Measurements from ENCODE around the gene ZNF521.

ZNF521 gene

DNA sequence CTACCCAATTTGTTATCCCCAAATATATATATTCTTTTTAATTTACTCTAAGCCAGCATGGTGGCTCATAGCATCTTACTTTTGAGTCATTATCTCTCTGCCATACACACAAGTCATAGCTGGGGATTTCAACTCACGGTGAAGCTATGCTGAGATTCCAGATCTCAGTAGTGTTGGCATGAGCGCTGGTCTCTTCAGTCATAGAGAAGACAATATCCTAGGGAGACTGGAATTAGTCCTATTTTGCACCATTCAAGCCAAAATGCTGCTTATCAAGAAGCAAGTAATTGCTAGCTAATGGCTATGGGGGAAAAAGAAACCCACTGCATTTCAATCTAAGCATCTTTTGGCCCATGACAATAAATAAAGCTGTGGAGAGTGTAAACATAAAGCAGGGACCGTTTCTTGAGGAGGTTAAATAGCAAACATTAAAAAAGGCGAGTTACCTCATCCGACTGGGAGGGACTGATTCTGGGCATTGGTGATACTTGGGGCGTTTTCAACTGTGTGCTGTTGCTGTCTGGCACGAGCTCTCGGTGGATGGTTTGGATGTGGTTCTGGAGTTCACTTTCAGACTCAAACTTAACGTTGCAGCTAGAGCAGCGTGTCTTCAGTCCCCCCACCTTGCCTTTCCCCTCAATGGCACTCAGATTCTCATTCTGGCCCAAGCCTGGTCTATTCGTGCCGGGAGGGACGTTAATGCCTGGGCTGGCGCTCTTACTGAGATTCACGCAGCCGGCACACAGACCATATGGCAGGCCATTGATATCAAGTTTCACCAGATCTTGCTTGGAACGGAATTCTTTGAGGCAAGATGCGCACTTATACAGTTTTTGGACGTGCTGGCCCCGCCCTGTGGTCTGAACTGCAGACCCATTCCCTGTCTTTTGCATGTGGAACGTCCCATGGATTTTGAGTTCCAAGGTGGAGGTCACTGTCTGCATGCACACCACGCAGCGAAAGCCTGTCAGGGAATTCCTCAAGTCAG, 127.8 kb downstream of the ZNF521 start:
- Mint-ChIP-seq H3K36me3 (ENCODE audit: low read depth) (no peaks in the 10 kb centered on the region), H3K4me3 (no peak overlapping the region), H3K27me3 (ENCODE audit: low read depth) (no peaks in the 10 kb centered on the region), H3K27ac (no peak overlapping the region), H3K4me1 (ENCODE audit: low read depth) (no peaks in the 10 kb centered on the region), H3K9me3 (no peaks in the 10 kb centered on the region)

DNA sequence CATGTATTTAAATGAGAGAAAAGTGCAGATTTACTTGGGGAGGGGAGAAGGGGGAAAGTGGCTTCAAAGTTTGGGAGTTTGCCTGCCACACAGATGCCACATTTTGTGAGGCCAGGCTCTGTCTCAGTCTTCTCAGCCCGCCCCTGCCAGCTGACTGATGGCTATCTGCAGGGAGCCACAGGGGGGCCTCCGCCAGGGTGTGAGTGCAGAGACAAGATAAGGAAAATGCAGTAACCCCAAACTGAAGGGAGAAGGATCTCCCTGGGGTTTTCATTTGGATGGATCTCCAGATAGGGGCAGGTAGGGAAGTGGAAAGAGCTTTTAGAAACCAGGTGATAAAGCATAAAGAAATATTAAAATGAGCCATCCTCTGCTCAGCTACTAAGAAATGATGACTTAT, 128.8 kb downstream of the ZNF521 start:
- Mint-ChIP-seq H3K9me3 (no peaks in the 10 kb centered on the region), H3K4me1 (ENCODE audit: low read depth) (no peaks in the 10 kb centered on the region), H3K27me3 (ENCODE audit: low read depth) (no peaks in the 10 kb centered on the region), H3K27ac (no peak overlapping the region), H3K4me3 (no peak overlapping the region), H3K36me3 (ENCODE audit: low read depth) (no peaks in the 10 kb centered on the region)

DNA sequence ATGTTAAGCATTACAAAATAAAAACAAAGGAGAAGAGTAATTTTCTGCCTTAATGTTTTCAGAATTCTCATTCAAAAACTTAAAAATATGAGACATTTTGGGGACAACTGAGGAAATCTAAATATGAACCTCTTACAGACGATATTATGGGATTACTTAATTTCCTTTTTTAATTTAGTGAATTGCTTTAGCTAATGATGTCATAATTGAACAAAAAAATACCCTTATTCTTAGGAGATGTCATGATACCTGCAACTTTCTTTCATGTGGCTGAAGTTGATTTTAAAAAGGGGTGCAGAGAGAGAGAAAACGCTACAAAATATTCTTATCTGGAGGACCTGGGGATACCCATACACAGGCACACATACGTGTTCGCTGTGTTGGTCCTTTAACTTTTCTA, 129.3 kb downstream of the ZNF521 start:
- H3K9me3 Mint-ChIP-seq: no peaks in the 10 kb centered on the region
- H3K27ac Mint-ChIP-seq: no peak overlapping the region
- H3K27me3 Mint-ChIP-seq (ENCODE audit: low read depth): no peaks in the 10 kb centered on the region
- no peaks in the 10 kb centered on the region for H3K4me1 Mint-ChIP-seq (ENCODE audit: low read depth)
- no peaks in the 10 kb centered on the region for H3K36me3 Mint-ChIP-seq (ENCODE audit: low read depth)
- H3K4me3 Mint-ChIP-seq: no peak overlapping the region

DNA sequence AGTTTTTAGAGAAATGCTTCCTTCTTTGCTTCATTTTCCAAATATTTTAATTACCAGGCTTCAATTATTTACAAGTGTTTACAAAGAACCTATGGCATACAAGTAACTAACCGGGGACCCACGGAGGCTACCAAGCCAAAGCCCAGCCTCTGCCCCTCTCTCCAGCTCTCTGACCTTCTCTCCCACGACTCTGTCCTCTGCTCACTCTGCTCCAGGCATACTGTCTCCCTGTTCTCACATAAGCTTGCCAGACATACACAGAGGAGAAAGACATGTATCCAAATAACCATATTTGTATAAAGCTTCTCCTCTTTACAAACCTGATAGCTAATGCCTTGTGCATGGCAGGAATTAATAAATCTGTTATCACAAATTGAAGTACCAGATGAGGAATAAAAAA, 141.3 kb downstream of the ZNF521 start:
- H3K36me3 Mint-ChIP-seq (ENCODE audit: low read depth): no peaks in the 10 kb centered on the region
- H3K9me3 Mint-ChIP-seq: no peaks in the 10 kb centered on the region
- no peak overlapping the region for H3K27ac Mint-ChIP-seq
- H3K4me3 Mint-ChIP-seq: no peak overlapping the region
- no peaks in the 10 kb centered on the region for H3K27me3 Mint-ChIP-seq (ENCODE audit: low read depth)
- no peaks in the 10 kb centered on the region for H3K4me1 Mint-ChIP-seq (ENCODE audit: low read depth)

DNA sequence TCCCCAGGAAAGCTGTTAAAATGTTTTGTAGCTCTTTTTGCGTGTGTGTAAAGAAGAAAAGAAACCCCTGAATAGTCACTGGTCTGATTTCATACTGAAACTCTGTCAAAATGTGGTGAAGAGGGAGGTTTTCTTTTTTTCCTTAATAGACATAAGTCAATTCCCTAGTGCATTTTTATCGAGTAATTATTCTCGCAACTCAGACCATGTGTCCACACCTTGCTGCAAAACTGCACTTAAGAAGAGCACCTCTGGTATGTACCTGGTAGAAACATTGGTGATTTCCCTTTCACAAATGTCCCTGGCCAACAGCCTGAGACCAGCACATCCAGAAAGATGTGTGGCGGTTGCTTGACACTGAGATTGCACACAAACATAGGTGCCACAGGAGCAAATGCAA, 159.9 kb downstream of the ZNF521 start:
- Mint-ChIP-seq H3K27ac (no peak overlapping the region), H3K9me3 (no peaks in the 10 kb centered on the region)

DNA sequence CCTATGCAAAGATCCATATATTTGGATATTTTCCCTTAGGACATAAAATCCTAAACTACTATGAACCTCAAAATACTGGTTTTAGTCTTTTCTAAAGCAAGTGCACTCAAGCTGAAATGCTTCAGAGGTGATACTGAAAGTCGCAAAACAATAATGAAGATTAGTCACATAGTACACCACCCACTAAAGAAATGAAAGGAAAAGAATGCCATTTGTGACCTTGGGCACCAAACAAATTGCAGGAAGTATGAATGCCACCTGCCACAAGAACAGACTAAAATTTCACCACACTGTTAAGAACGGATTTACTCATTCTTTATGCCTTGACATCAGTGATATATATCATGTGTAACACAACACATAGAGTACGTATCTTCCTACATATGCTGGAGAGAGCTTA, 161.5 kb downstream of the ZNF521 start:
- Mint-ChIP-seq H3K36me3 (ENCODE audit: low read depth) (no peaks in the 10 kb centered on the region), H3K4me1 (ENCODE audit: low read depth) (no peaks in the 10 kb centered on the region), H3K4me3 (no peak overlapping the region), H3K9me3 (no peaks in the 10 kb centered on the region), H3K27ac (no peak overlapping the region), H3K27me3 (ENCODE audit: low read depth) (no peaks in the 10 kb centered on the region)

More for the DNA sequence above, 159.9 kb downstream of the ZNF521 start:
- Mint-ChIP-seq H3K4me3 (no peak overlapping the region), H3K36me3 (ENCODE audit: low read depth) (no peaks in the 10 kb centered on the region), H3K4me1 (ENCODE audit: low read depth) (no peaks in the 10 kb centered on the region), H3K27me3 (ENCODE audit: low read depth) (no peaks in the 10 kb centered on the region)

DNA sequence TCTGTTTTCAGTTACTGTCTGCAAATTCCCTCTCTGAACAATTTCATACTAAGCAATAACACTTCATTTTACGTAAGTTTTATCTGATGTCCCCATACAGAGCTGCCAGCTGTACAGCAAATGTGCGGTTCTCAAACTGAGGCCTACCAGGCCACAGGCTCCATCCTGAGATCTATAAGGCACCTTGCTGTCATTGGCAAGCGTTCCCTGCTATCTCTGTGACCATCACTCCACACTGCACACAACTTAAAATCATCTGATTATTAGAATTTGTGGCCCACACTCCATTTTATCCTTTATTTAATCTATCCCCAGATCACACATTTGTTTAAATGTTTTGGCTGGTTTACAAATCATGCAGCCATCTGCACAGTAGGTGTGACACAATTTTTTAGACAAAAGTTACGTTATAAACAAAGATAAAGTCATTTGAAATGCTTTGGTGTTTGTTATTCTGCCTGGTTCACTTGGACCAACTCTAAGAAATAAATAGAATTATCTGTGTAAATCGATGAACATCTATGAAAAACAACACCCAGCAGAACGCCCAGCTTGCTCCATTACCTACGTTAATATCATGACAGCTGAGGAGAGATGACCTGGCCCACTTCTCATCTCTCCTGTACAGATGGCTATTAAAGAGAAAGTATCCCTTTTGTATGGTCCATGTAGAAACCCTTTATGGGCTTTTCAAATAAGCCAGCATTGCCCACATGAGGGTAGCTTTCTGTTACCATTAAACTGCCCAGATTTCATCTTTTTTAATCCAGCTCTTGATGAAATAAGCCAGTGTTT, 162.4 kb downstream of the ZNF521 start:
- no peaks in the 10 kb centered on the region for H3K27me3 Mint-ChIP-seq (ENCODE audit: low read depth)
- no peaks in the 10 kb centered on the region for H3K9me3 Mint-ChIP-seq
- H3K4me1 Mint-ChIP-seq (ENCODE audit: low read depth): no peaks in the 10 kb centered on the region
- no peak overlapping the region for H3K27ac Mint-ChIP-seq
- no peaks in the 10 kb centered on the region for H3K36me3 Mint-ChIP-seq (ENCODE audit: low read depth)
- H3K4me3 Mint-ChIP-seq: no peak overlapping the region

DNA sequence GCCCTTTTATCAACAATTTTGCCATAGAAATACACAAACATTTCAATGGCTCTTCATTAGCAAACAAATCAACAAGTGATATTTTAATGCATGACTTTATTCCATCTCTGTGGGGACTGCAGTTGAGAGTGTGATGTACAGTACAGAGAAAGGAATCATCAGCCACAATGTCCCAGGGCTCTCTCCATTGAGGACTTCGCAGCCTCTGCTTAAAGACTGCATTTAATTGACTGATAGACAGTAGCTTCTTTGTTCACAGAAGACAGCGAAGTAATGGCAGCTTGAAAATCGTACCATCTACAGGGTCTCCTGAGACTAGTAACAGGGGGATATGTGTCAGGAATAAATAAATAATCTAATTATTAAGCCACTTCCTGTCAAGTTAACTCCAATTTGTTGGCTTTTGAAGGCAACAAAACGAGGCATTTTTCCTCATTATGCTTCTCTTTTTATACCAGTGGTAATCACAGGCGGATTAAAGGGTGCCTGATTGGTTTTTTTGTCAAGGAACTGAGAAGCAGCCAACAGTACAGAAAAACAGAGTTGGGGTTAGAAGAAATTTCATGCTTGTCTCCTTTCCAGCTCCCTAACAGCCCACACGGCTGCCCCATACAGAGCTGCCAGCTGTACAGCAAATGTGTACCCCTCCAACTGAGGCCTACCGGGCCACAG, 164.3 kb downstream of the ZNF521 start:
- H3K27ac Mint-ChIP-seq: no peak overlapping the region
- no peak overlapping the region for H3K4me3 Mint-ChIP-seq
- H3K4me1 Mint-ChIP-seq (ENCODE audit: low read depth): no peaks in the 10 kb centered on the region
- no peaks in the 10 kb centered on the region for H3K36me3 Mint-ChIP-seq (ENCODE audit: low read depth)
- no peaks in the 10 kb centered on the region for H3K9me3 Mint-ChIP-seq
- no peaks in the 10 kb centered on the region for H3K27me3 Mint-ChIP-seq (ENCODE audit: low read depth)

DNA sequence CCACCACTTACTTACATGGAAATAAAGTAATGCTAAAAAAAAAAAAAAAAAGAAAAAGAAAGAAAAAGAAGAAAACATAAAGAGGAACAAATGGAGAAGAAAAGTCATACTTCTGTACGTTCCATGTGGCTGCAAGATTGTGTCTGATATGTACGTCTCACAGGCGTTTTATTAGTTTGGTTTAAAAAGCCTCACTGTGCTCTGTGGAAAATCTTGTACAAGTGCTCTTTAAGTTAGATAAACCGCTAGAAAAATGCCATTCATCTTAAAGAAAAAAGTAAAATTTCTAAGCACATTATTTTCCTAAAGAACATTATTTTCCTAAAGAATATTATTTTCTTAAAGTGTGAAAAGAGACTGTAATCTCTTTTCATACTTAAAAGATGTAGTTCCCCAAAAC, 165.1 kb downstream of the ZNF521 start:
- Mint-ChIP-seq H3K9me3 (no peaks in the 10 kb centered on the region), H3K27ac (no peak overlapping the region), H3K4me1 (ENCODE audit: low read depth) (no peaks in the 10 kb centered on the region), H3K27me3 (ENCODE audit: low read depth) (no peaks in the 10 kb centered on the region), H3K36me3 (ENCODE audit: low read depth) (no peaks in the 10 kb centered on the region), H3K4me3 (no peak overlapping the region)

DNA sequence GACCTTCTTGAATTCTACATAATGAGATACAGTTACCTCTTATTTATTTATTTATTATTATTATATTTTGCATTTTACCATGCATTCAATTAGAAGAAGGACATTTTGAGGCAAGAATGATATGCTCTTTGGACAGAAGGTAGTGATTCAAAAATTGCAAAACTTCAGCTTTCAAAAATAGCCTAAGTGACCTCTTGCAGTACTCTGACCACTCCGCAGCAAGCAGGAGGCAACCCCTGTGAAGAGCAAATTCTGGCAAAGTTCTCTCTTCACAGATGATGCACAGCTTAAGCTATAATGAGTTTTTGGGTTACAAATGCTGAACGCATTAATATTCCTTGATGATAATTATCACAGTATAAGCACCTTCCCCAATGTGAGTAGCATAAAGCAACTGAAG, 170.0 kb downstream of the ZNF521 start:
- H3K27me3 Mint-ChIP-seq (ENCODE audit: low read depth): no peaks in the 10 kb centered on the region
- no peak overlapping the region for H3K4me3 Mint-ChIP-seq

DNA sequence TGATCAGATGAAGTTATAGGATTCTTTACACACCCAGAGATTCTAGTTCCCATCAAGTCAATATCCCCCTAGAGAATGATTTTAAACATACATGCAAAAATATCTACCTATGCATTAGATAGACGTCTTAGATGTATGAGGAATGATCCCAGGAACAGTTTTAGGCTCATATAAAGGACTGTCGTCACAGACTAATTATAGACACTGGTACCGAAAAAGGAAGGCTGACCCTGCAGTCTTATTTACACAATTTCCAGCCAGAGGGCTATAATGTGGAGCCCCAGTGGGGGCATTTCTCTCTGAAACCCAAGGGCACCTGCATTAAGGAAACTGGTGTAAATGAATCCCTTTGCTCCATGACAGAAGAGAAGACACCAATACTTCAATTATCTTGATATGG, 170.4 kb downstream of the ZNF521 start:
- H3K27ac Mint-ChIP-seq: no peak overlapping the region
- H3K27me3 Mint-ChIP-seq (ENCODE audit: low read depth): no peaks in the 10 kb centered on the region
- no peak overlapping the region for H3K4me3 Mint-ChIP-seq
- H3K9me3 Mint-ChIP-seq: no peaks in the 10 kb centered on the region
- no peaks in the 10 kb centered on the region for H3K36me3 Mint-ChIP-seq (ENCODE audit: low read depth)
- no peaks in the 10 kb centered on the region for H3K4me1 Mint-ChIP-seq (ENCODE audit: low read depth)

More for the DNA sequence above, 170.0 kb downstream of the ZNF521 start:
- Mint-ChIP-seq H3K36me3 (ENCODE audit: low read depth) (no peaks in the 10 kb centered on the region), H3K4me1 (ENCODE audit: low read depth) (no peaks in the 10 kb centered on the region), H3K27ac (no peak overlapping the region), H3K9me3 (no peaks in the 10 kb centered on the region)

DNA sequence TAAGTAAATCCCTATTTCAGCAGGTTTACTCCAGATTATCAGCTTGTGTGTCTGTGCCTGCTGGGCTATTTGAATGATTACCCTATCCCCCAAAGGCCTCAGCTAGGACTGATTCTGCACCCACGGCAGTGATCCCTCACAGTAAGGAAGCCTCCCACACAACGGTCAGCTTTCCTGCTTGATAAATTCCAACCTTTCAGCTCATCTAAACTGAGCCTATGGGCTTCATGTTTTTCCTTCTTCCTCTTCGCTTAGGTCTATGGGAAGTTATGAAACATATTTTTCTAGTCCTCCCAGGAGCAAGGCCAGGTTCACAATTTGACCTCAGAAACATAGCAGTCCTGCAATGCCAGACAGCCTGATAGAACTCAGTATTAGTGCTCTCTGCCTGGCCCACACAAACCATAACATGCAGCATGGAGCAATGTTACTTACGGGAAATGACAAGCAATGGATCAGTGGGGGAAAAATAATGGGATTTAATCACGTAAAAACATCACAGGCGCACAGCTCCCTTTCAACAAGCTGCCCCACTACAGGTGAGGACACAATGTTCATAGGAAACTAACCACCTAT, 170.9 kb downstream of the ZNF521 start:
- H3K9me3 Mint-ChIP-seq: no peaks in the 10 kb centered on the region
- H3K27me3 Mint-ChIP-seq (ENCODE audit: low read depth): no peaks in the 10 kb centered on the region
- no peak overlapping the region for H3K4me3 Mint-ChIP-seq
- no peaks in the 10 kb centered on the region for H3K36me3 Mint-ChIP-seq (ENCODE audit: low read depth)
- H3K4me1 Mint-ChIP-seq (ENCODE audit: low read depth): no peaks in the 10 kb centered on the region
- no peak overlapping the region for H3K27ac Mint-ChIP-seq

DNA sequence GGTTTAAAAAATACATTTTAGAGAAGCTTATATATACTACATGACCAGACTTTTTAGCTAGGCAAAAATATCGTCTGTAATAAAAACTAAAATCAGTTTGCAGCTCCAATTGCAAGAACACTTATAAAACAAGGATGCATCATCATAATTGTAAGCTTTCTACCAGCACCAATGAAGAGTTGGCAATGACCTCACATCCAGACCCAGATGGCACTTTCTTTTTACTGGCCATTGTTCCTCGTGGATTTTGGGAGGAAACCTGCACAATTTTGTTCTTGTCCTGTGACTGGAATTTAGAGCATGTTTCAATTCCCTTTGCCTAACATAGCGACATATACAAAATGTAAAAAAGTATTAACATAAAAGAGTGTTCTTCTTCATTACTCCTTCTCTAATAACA, 174.3 kb downstream of the ZNF521 start:
- H3K27ac Mint-ChIP-seq: no peak overlapping the region
- H3K36me3 Mint-ChIP-seq (ENCODE audit: low read depth): no peaks in the 10 kb centered on the region
- H3K4me1 Mint-ChIP-seq (ENCODE audit: low read depth): no peaks in the 10 kb centered on the region
- H3K27me3 Mint-ChIP-seq (ENCODE audit: low read depth): no peaks in the 10 kb centered on the region
- H3K9me3 Mint-ChIP-seq: no peaks in the 10 kb centered on the region
- no peak overlapping the region for H3K4me3 Mint-ChIP-seq

DNA sequence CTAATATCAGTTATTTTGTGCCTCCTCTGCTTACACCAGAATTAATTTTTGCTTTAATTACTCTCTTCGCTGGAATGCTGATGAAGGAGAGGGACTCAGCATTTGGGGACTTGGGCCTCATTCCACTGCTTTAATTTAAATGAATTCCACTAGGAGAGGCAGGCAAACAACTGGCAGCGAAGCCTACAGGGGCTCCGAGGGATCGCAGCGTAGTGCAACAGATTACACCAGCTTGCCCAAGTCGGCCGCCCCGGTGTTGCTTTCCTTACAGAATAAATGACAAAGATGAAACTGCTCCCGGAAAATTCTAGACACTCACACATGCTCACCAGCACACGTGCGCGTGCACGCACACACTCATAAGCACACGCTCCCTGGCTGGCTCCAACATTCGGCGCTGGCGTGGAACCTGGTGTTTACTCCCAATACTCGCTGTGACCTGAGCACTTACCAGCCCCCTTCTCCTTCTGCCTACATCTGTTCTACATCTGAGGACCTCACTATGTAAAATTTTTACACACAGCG, 175.4 kb downstream of the ZNF521 start:
- H3K27ac Mint-ChIP-seq: no peak overlapping the region
- no peak overlapping the region for H3K4me3 Mint-ChIP-seq
- H3K27me3 Mint-ChIP-seq (ENCODE audit: low read depth): no peaks in the 10 kb centered on the region
- no peaks in the 10 kb centered on the region for H3K9me3 Mint-ChIP-seq
- H3K36me3 Mint-ChIP-seq (ENCODE audit: low read depth): no peaks in the 10 kb centered on the region
- H3K4me1 Mint-ChIP-seq (ENCODE audit: low read depth): no peaks in the 10 kb centered on the region
